ENCODE measurements around the gene ZBTB32.

- TF ChIP-seq POLR2A (IDR thresholded peaks at IDR 0.05) (no peak), CTCF (IDR thresholded peaks at IDR 0.05) (no peak)
Observed at GRCh38 chr19:35723671-35724070, 19.3 kb downstream of the ZBTB32 start.
